ENCODE results near the gene HTR3E. TPM values are rescaled to one million over a fixed set of nuclear protein-coding genes. Genes with fewer than 3 reads are reported as not detected.

Gene HTR3E
- total RNA-seq, 1 experiment from 2014 or later, result not detected

DNA sequence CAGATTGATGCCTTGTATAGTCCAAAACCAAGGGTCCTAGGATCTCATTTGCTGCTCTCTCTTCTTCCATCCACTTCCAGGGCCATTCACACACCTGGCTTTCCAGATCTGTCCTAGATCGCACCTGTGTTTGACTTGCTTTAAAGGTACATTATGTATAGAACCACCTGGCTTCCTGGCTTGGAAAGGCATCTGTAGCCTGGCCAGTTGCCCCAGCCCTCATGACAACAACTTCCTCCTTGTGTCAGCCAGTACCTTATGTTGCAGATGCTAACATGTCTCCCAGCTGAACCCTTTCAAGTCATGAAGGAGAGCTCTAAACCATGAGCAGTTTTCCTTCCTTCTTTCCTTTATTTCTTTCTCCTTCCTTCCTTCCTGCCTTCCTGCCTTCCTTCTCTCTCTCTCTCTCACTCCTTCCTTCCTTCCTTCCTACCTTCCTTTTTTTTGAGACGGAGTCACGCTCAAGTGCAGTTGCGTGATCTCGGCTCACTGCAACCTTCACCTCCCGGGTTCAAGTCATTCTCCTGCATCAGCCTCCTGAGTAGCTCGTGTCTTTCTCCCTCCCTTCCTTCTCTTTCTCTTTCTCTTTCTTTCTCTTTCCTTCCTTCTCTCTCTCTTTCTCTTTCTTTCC lies 46.5 kb upstream of the HTR3E start:
- H3K9me3 Mint-ChIP-seq, result no peaks in the 10 kb centered on the region
- H3K4me1 Mint-ChIP-seq, result no peaks in the 10 kb centered on the region
- H3K27ac Mint-ChIP-seq, result no peak overlapping the region
- ATAC-seq (no peak), DNase-seq (ENCODE audit: low spot score) (no peak)
- ChIA-PET CTCF (interaction anchor here (1.0 kb wide), 1 partner anchor 10 kb away, joined by 3 read pairs; no protein-coding TSS in a partner anchor), POLR2A (no interaction called here)
- no peaks in the 10 kb centered on the region for H3K36me3 Mint-ChIP-seq
- no peaks in the 10 kb centered on the region for H3K27me3 Mint-ChIP-seq (ENCODE audit: low read depth)
- TF ChIP-seq ZNF121 (CRISPR knock-in tag; IDR thresholded peaks at IDR 0.05) (no peak), JAZF1 (CRISPR knock-in tag; IDR thresholded peaks at IDR 0.05) (no peak), ETV6 (CRISPR knock-in tag; IDR thresholded peaks at IDR 0.05) (no peak), OVOL2 (CRISPR knock-in tag; IDR thresholded peaks at IDR 0.05; ENCODE audit: borderline replicate concordance) (no peak), MXD4 (CRISPR knock-in tag; IDR thresholded peaks at IDR 0.05; ENCODE audit: borderline replicate concordance) (no peak), SMAD4 (CRISPR knock-in tag; IDR thresholded peaks at IDR 0.05) (no peak), ZNF416 (CRISPR knock-in tag; IDR thresholded peaks at IDR 0.05) (no peak), ZBTB21 (CRISPR knock-in tag; IDR thresholded peaks at IDR 0.05; ENCODE audit: borderline replicate concordance) (no peak), JUN (CRISPR knock-in tag; IDR thresholded peaks at IDR 0.05) (no peak)
- TF ChIP-seq, protein P1, sequence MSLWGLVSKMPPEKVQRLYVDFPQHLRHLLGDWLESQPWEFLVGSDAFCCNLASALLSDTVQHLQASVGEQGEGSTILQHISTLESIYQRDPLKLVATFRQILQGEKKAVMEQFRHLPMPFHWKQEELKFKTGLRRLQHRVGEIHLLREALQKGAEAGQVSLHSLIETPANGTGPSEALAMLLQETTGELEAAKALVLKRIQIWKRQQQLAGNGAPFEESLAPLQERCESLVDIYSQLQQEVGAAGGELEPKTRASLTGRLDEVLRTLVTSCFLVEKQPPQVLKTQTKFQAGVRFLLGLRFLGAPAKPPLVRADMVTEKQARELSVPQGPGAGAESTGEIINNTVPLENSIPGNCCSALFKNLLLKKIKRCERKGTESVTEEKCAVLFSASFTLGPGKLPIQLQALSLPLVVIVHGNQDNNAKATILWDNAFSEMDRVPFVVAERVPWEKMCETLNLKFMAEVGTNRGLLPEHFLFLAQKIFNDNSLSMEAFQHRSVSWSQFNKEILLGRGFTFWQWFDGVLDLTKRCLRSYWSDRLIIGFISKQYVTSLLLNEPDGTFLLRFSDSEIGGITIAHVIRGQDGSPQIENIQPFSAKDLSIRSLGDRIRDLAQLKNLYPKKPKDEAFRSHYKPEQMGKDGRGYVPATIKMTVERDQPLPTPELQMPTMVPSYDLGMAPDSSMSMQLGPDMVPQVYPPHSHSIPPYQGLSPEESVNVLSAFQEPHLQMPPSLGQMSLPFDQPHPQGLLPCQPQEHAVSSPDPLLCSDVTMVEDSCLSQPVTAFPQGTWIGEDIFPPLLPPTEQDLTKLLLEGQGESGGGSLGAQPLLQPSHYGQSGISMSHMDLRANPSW (CRISPR knock-in tag; conservative IDR thresholded peaks at IDR 0.05; ENCODE audit: low read depth), result no peak
- TF ChIP-seq, protein P2, sequence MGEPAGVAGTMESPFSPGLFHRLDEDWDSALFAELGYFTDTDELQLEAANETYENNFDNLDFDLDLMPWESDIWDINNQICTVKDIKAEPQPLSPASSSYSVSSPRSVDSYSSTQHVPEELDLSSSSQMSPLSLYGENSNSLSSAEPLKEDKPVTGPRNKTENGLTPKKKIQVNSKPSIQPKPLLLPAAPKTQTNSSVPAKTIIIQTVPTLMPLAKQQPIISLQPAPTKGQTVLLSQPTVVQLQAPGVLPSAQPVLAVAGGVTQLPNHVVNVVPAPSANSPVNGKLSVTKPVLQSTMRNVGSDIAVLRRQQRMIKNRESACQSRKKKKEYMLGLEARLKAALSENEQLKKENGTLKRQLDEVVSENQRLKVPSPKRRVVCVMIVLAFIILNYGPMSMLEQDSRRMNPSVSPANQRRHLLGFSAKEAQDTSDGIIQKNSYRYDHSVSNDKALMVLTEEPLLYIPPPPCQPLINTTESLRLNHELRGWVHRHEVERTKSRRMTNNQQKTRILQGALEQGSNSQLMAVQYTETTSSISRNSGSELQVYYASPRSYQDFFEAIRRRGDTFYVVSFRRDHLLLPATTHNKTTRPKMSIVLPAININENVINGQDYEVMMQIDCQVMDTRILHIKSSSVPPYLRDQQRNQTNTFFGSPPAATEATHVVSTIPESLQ (CRISPR knock-in tag; IDR thresholded peaks at IDR 0.05), result no peak
- TF ChIP-seq, protein P3, sequence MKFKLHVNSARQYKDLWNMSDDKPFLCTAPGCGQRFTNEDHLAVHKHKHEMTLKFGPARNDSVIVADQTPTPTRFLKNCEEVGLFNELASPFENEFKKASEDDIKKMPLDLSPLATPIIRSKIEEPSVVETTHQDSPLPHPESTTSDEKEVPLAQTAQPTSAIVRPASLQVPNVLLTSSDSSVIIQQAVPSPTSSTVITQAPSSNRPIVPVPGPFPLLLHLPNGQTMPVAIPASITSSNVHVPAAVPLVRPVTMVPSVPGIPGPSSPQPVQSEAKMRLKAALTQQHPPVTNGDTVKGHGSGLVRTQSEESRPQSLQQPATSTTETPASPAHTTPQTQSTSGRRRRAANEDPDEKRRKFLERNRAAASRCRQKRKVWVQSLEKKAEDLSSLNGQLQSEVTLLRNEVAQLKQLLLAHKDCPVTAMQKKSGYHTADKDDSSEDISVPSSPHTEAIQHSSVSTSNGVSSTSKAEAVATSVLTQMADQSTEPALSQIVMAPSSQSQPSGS (CRISPR knock-in tag; IDR thresholded peaks at IDR 0.05; ENCODE audit: borderline replicate concordance, low read depth), result no peak
- TF ChIP-seq, protein P4, sequence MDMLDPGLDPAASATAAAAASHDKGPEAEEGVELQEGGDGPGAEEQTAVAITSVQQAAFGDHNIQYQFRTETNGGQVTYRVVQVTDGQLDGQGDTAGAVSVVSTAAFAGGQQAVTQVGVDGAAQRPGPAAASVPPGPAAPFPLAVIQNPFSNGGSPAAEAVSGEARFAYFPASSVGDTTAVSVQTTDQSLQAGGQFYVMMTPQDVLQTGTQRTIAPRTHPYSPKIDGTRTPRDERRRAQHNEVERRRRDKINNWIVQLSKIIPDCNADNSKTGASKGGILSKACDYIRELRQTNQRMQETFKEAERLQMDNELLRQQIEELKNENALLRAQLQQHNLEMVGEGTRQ (CRISPR knock-in tag; IDR thresholded peaks at IDR 0.05), result no peak
- TF ChIP-seq, protein P5, sequence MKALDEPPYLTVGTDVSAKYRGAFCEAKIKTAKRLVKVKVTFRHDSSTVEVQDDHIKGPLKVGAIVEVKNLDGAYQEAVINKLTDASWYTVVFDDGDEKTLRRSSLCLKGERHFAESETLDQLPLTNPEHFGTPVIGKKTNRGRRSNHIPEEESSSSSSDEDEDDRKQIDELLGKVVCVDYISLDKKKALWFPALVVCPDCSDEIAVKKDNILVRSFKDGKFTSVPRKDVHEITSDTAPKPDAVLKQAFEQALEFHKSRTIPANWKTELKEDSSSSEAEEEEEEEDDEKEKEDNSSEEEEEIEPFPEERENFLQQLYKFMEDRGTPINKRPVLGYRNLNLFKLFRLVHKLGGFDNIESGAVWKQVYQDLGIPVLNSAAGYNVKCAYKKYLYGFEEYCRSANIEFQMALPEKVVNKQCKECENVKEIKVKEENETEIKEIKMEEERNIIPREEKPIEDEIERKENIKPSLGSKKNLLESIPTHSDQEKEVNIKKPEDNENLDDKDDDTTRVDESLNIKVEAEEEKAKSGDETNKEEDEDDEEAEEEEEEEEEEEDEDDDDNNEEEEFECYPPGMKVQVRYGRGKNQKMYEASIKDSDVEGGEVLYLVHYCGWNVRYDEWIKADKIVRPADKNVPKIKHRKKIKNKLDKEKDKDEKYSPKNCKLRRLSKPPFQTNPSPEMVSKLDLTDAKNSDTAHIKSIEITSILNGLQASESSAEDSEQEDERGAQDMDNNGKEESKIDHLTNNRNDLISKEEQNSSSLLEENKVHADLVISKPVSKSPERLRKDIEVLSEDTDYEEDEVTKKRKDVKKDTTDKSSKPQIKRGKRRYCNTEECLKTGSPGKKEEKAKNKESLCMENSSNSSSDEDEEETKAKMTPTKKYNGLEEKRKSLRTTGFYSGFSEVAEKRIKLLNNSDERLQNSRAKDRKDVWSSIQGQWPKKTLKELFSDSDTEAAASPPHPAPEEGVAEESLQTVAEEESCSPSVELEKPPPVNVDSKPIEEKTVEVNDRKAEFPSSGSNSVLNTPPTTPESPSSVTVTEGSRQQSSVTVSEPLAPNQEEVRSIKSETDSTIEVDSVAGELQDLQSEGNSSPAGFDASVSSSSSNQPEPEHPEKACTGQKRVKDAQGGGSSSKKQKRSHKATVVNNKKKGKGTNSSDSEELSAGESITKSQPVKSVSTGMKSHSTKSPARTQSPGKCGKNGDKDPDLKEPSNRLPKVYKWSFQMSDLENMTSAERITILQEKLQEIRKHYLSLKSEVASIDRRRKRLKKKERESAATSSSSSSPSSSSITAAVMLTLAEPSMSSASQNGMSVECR (CRISPR knock-in tag; IDR thresholded peaks at IDR 0.05; ENCODE audit: borderline replicate concordance), result no peak
- TF ChIP-seq, protein P6, sequence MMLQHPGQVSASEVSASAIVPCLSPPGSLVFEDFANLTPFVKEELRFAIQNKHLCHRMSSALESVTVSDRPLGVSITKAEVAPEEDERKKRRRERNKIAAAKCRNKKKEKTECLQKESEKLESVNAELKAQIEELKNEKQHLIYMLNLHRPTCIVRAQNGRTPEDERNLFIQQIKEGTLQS (CRISPR knock-in tag; conservative IDR thresholded peaks at IDR 0.05), result no peak
- TF ChIP-seq, protein P7, sequence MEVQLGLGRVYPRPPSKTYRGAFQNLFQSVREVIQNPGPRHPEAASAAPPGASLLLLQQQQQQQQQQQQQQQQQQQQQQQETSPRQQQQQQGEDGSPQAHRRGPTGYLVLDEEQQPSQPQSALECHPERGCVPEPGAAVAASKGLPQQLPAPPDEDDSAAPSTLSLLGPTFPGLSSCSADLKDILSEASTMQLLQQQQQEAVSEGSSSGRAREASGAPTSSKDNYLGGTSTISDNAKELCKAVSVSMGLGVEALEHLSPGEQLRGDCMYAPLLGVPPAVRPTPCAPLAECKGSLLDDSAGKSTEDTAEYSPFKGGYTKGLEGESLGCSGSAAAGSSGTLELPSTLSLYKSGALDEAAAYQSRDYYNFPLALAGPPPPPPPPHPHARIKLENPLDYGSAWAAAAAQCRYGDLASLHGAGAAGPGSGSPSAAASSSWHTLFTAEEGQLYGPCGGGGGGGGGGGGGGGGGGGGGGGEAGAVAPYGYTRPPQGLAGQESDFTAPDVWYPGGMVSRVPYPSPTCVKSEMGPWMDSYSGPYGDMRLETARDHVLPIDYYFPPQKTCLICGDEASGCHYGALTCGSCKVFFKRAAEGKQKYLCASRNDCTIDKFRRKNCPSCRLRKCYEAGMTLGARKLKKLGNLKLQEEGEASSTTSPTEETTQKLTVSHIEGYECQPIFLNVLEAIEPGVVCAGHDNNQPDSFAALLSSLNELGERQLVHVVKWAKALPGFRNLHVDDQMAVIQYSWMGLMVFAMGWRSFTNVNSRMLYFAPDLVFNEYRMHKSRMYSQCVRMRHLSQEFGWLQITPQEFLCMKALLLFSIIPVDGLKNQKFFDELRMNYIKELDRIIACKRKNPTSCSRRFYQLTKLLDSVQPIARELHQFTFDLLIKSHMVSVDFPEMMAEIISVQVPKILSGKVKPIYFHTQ (CRISPR knock-in tag; IDR thresholded peaks at IDR 0.05), result no peak
- no peak overlapping the region for H3K4me3 Mint-ChIP-seq
